ENCODE measurements around the gene EVX1.

GRCh38 chr7:27247000-27247399 lies 4.4 kb downstream of the EVX1 start:
- TF ChIP-seq CTCF (IDR thresholded peaks at IDR 0.05) (no peak), POLR2A (IDR thresholded peaks at IDR 0.05) (no peak)
